Measurements from ENCODE around the gene LRP1B.

LRP1B gene

GRCh38 chr2:140491876-140492275, 1638.9 kb downstream of the LRP1B start:
- Histone ChIP-seq H3K4me1 (ENCODE audit: insufficient read depth, low read length) (no peaks in the 10 kb centered on the region), H3K27ac (ENCODE audit: low read length) (no peak overlapping the region), H3K36me3 (ENCODE audit: insufficient read depth, low read length) (no peaks in the 10 kb centered on the region), H4K20me1 (ENCODE audit: insufficient read depth, low read length) (no peaks in the 10 kb centered on the region), H3K9me3 (ENCODE audit: insufficient read depth, low read length, severe bottlenecking) (no peaks in the 10 kb centered on the region), H3K27me3 (ENCODE audit: insufficient read depth, low read length, poor library complexity) (no peaks in the 10 kb centered on the region), H3K9ac (ENCODE audit: low read depth, low read length) (no peak overlapping the region), H2AFZ (ENCODE audit: low read depth, low read length) (no peak overlapping the region), H3K4me3 (ENCODE audit: low read depth in 1 of 2, low read length in 2 of 2) (no peak overlapping the region), H3K79me2 (ENCODE audit: insufficient read depth, low read length) (no peaks in the 10 kb centered on the region), H3K4me2 (ENCODE audit: insufficient read depth, low read length) (no peak overlapping the region)
- DNase-seq: no peak
- TF ChIP-seq CTCF (IDR thresholded peaks at IDR 0.05; ENCODE audit: borderline replicate concordance, extremely low read depth, low read length, poor library complexity, severe bottlenecking): no peak
- no peak for TF ChIP-seq EZH2 (IDR thresholded peaks at IDR 0.05; ENCODE audit: borderline replicate concordance, low read depth, low read length, severe bottlenecking)
- ATAC-seq (ENCODE audit: insufficient read depth, low read depth): no peak

- H4K20me1 ChIP-seq (ENCODE audit: insufficient read depth, low read length): no peaks in the 10 kb centered on the region
- ATAC-seq (ENCODE audit: insufficient read depth, low read depth) (no peak), DNase-seq (no peak)
- H3K79me2 ChIP-seq (ENCODE audit: insufficient read depth, low read length): no peaks in the 10 kb centered on the region
- no peak overlapping the region for H3K27ac ChIP-seq (ENCODE audit: low read length)
- H3K4me1 ChIP-seq (ENCODE audit: insufficient read depth, low read length): no peaks in the 10 kb centered on the region
- no peak overlapping the region for H2AFZ ChIP-seq (ENCODE audit: low read depth, low read length)
- no peaks in the 10 kb centered on the region for H3K36me3 ChIP-seq (ENCODE audit: insufficient read depth, low read length)
- H3K9ac ChIP-seq (ENCODE audit: low read depth, low read length): no peak overlapping the region
- H3K4me3 ChIP-seq (ENCODE audit: low read depth in 1 of 2, low read length in 2 of 2): no peak overlapping the region
- H3K9me3 ChIP-seq (ENCODE audit: insufficient read depth, low read length, severe bottlenecking): no peaks in the 10 kb centered on the region
- H3K27me3 ChIP-seq (ENCODE audit: insufficient read depth, low read length, poor library complexity): no peaks in the 10 kb centered on the region
- no peak overlapping the region for H3K4me2 ChIP-seq (ENCODE audit: insufficient read depth, low read length)
- TF ChIP-seq CTCF (IDR thresholded peaks at IDR 0.05; ENCODE audit: borderline replicate concordance, extremely low read depth, low read length, poor library complexity, severe bottlenecking) (no peak), EZH2 (IDR thresholded peaks at IDR 0.05; ENCODE audit: borderline replicate concordance, low read depth, low read length, severe bottlenecking) (no peak)
These were observed 1641.6 kb downstream of the LRP1B start for GRCh38 chr2:140489193-140489592.

- Histone ChIP-seq H3K4me2 (ENCODE audit: insufficient read depth, low read length) (no peak overlapping the region), H3K36me3 (ENCODE audit: insufficient read depth, low read length) (no peaks in the 10 kb centered on the region), H3K9ac (ENCODE audit: low read depth, low read length) (no peak overlapping the region), H3K27me3 (ENCODE audit: insufficient read depth, low read length, poor library complexity) (no peaks in the 10 kb centered on the region), H3K27ac (ENCODE audit: low read length) (no peak overlapping the region), H3K4me1 (ENCODE audit: insufficient read depth, low read length) (no peaks in the 10 kb centered on the region), H3K79me2 (ENCODE audit: insufficient read depth, low read length) (no peaks in the 10 kb centered on the region), H4K20me1 (ENCODE audit: insufficient read depth, low read length) (no peaks in the 10 kb centered on the region), H3K9me3 (ENCODE audit: insufficient read depth, low read length, severe bottlenecking) (no peaks in the 10 kb centered on the region), H3K4me3 (ENCODE audit: low read depth in 1 of 2, low read length in 2 of 2) (no peak overlapping the region), H2AFZ (ENCODE audit: low read depth, low read length) (no peak overlapping the region)
- ATAC-seq (ENCODE audit: insufficient read depth, low read depth): no peak
- no peak for DNase-seq
- no peak for TF ChIP-seq EZH2 (IDR thresholded peaks at IDR 0.05; ENCODE audit: borderline replicate concordance, low read depth, low read length, severe bottlenecking)
- TF ChIP-seq CTCF (IDR thresholded peaks at IDR 0.05; ENCODE audit: borderline replicate concordance, extremely low read depth, low read length, poor library complexity, severe bottlenecking): no peak
These were observed 1649.7 kb downstream of the LRP1B start for GRCh38 chr2:140481136-140481535.

- ATAC-seq (ENCODE audit: insufficient read depth, low read depth) (no peak), DNase-seq (no peak)
- Histone ChIP-seq H4K20me1 (ENCODE audit: insufficient read depth, low read length) (no peaks in the 10 kb centered on the region), H3K27me3 (ENCODE audit: insufficient read depth, low read length, poor library complexity) (no peaks in the 10 kb centered on the region), H3K79me2 (ENCODE audit: insufficient read depth, low read length) (no peaks in the 10 kb centered on the region), H3K4me2 (ENCODE audit: insufficient read depth, low read length) (no peak overlapping the region), H2AFZ (ENCODE audit: low read depth, low read length) (no peak overlapping the region), H3K4me3 (ENCODE audit: low read depth in 1 of 2, low read length in 2 of 2) (no peak overlapping the region), H3K27ac (ENCODE audit: low read length) (no peak overlapping the region), H3K9me3 (ENCODE audit: insufficient read depth, low read length, severe bottlenecking) (no peaks in the 10 kb centered on the region), H3K9ac (ENCODE audit: low read depth, low read length) (no peak overlapping the region), H3K4me1 (ENCODE audit: insufficient read depth, low read length) (no peaks in the 10 kb centered on the region), H3K36me3 (ENCODE audit: insufficient read depth, low read length) (no peaks in the 10 kb centered on the region)
- no peak for TF ChIP-seq CTCF (IDR thresholded peaks at IDR 0.05; ENCODE audit: borderline replicate concordance, extremely low read depth, low read length, poor library complexity, severe bottlenecking)
- no peak for TF ChIP-seq EZH2 (IDR thresholded peaks at IDR 0.05; ENCODE audit: borderline replicate concordance, low read depth, low read length, severe bottlenecking)
These were observed 1657.0 kb downstream of the LRP1B start for GRCh38 chr2:140473851-140474250.

Data from DND-41 (cell line).